Stimulated activated CD4-positive, alpha-beta T cell treated with anti-CD3 and anti-CD28 coated beads, TNF-alpha, amount 100 ng/mL, for 4 hours (primary cell): ENCODE data around the gene MAP4K2.
A peak's percentile ranks its signal among the peaks of the same experiment; 100 is the strongest.

ENCODE experiments used
- DNase-seq, 3 experiments: peaks; one replicate each; pipeline ENCODE4 v3.0.0-alpha.2; 2020; ENCODE audit warnings: low read depth in 3 of 3

Gene MAP4K2

DNA sequence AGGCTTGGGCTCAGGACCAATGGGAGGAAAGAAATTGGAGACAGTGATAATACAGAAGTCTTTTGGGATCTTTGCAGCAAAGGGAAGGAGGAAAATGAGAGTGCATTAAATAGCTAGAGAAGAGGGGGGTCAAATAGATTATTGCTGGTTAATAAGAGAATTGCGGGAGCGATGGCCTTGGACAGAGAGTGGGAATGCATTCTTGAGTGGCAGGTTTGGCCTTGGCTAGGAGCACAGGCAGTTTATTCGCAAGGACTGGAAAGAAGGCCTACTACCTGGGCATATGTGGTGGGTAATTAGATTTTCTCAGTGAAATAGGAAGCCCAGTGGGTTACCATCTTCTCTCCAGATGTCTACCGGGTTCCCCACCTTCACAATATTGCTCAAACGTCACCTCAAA, 10.8 kb upstream of the MAP4K2 start:
- no peak for DNase-seq

DNA sequence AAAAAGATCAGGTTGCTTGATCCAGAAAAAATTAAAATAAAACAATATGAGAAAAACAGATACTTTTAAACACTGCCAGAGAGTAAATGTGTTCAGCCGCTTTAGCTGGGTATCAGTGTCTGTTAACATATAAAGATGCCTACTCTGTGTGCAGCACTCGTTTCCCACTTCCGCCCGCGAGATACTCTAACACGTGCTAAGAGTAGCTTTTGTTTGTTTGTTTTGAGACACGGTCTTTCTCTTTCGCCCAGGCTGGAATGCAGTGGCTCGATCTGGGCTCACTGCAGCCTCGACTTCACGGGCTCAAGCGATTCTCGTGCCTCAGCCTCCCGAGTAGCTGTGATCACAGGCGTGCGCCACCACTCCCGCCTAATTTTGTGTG, 7.9 kb upstream of the MAP4K2 start:
- DNase-seq: no peak

DNA sequence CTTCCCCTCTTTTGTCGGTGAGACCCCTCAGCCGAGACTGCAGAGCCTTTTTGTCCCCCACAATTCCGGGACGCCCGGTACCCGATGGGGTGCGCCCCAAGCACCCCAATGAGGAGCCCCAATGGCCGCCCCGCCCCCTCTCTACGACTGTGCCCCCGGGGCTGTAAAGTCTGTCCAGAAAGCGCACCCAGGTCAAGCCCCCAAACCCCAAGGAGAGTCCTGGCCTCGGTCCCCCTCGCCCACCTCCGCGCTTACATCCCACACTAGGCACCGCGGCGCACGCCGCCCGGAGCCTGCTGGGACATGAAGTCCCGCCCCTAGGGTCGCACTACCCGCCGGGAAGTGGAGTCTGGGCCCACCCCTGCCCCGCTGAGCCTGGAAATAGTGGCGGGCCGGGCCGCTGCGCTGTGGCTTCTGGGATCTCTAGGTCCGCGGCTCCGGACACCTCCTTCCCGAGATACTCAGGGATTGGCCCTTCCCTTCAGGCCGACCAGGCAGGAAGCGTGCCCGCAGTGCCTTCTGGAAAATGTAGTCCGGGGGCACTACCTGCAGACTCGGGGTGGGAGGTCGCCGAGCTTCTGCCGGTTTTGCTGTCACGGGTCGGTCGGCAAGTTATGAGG, 7.4 kb upstream of the MAP4K2 start, which contains the start of gene MEN1:
TSS of gene MEN1 (minus strand) at position 281 of the 620 bp plus-strand sequence. CDS start 442 bp downstream, outside the sequence.
- peak; percentile 54 to 64 (median 63) for DNase-seq

DNA sequence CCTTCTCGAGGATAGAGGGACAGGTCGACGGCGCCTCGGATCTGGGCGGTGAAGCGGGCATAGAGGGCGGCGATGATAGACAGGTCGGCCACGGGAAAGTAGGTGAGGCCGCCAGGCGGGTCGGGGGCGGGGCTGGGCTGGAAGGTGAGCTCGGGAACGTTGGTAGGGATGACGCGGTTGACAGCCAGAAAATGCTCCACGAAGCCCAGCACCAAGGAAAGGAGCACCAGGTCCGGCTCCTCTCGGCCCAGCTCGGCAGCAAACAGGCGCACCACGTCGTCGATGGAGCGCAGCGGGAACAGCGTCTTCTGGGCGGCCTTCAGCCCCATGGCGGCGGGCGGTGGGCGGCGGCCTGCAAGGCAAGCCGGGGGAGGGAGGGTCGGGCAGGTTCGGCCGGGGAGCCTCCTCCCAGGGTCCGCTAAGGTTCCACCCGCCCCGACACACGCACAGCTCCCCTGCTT, 6.8 kb upstream of the MAP4K2 start:
- DNase-seq: no peak

DNA sequence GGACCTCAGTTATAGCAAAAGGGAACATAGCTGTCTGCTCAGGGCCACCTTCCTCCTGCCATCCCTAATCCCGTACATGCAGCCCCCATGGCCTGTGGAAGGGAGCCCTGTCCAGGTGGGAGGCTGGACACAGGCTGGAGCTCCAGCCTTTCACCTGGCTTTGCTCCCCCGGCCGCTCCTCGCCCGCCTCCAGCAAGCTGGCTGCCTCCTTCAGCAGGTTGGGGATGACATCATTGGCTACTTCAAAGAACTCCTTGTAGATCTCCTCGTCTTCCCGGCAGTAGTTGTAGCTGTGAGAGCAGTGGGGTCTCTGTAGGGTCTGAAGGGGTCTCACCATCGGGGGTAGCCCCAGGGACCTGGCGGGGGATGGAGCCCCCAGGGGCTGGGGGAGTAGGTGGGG, 2.5 kb upstream of the MAP4K2 start:
- no peak for DNase-seq

DNA sequence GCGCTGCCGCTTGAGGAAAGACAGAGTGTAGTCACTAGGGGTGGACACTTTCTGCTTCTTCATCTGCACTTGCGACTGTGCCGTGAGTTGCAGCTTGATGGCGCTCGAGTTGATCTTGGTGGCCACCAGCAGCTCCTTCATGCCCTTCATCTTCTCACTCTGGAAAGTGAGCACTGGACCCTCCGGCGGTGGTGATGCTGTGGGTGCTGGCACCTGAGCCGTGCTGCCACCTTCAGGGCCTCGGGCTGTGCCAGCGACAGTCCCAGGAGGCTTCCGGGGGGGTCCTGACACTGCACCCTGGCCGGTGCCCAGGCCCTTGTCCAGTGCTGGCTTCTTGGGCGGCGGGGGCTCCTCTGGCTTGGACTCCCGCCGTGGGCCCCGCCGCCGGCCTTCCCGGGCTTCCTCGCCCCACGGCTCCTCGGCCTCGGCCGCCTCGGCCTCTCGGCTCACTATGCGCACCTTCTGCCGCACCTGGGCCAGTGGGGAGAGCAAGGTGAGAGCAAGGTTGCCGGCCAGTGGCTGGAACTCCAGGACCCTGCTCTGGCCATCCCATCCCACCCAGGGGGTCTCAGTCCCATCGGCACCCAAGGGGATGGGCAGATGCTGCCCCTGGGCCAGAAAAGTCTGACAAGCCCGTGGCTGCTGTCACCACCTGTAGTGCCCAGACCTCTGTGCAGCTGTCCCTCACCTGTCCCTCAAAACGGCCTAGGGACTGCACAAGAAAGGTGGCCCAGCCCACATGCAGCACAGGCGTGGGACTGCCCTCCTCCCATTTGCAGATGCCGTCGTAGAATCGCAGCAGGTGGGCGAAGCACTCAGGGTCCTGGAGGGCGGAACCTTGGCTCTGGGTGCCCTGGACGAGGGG, 1.6 kb upstream of the MAP4K2 start:
- no peak for DNase-seq

DNA sequence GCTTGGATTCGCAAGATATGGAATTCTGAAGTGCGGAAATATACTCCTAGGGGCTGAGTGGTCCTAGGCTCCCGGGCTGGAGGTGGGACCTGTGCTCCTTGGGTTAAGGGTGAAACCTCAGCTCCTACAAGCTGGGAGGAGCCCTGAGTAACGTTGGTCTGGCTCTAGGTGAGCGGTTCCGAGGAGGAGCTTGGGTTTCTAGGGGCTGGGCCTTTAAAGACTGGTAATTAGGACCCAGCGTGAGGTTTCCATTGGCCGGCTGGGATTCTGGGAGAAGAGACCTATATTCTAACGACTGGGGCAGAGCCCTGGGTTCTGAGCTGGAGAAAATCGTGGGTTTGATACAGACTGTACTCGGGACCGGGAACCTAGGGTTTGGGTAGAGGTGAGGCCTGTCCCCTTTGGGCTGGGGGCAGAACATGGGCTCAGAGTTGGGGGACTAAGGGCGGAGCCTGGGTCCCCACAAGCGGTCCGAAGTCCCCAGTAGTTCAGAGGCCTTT, 882 bp upstream of the MAP4K2 start:
- no peak for DNase-seq

DNA sequence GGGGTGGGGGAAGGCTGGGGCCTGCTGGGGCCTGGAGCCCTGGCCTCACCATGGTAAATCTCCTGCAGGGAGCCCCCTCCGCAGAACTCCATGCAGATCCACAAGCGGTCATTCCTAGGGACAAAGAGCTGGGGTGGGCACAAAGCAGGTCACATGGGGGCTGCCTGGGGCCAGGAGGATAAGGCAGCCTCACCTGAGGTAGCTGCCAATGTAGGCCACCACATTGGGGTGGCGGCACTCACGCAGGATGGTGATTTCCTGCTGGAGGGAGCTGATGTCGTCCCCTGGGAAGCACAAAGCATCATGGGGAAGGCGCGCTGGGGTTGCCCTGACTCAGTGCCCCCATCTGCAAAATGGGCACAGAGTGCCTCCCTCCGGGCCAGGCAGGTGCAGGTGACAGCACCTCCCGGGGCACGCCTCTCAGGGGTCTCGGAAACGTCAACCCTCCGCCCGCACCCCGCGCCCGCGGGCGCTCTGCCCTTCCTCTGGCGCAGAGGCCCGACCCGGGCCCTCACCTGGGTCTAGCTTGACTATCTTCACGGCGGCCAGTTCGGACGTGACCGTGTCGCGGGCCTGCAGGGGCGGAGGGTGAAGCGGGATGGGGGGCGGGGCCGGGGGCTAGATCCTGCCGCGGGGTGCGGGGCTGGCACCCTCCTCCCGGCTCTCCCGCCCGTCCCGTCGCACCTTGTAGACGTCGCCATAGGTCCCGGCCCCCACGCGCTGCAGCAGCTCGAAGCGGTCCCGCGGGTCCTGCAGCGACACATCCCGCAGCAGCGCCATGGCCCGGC, 450 bp downstream of the MAP4K2 start:
- DNase-seq: peak in 2 of 3 experiments; percentile 14 to 23

DNA sequence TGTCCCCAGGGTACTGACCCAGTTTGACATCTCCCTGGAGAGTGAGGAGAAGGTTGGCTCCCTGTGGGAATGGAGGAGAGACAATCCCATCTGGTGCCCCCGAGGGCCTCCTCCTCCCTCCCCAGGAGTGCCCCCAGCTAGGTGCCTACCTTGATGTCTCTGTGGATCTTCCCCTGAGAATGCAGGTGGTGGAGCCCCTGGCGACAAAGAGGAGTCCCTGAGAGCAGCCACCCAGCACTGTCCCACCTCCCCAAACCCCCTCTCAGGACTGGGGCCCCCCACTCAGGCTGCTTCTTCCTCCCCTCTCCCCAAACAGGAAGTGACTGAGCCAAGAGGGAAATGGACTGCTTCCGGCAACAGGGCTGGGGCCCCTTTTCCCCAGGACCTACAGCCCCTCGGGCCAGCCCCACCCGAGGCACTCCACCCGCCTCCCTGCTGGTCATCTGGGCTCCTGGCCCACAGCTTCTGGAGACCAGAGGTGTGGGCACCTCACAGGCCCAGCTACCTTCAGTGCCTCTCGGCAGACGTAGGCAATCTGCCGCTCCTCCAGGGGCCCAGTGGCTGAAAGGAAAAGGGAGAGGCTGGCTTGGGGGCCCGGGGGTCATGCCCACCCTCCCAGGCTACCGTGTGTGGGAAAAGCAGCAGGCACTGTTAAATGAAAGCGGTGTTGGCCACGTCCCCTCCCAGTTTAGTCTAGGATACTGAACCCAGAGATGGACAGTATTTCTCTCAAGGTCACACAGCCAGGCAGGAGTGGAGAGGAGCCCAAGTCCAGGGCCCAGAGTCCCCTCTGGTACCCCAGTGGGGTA, 1.2 kb downstream of the MAP4K2 start:
- no peak for DNase-seq

DNA sequence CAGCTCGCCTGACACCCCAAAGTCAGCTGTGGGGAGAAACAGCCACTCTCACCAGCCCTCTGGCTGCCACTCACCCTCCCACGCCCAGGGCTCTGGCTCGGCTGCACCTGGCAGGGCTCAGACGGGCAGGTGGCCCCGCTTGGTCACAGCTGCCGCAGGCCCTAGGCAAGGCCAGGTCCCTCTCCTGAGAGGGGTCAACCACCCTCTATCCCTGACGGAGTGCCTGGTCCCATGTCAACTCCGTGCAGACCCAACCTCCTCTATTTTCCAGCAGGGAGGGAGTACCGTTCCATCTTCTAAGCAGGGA, 1.9 kb downstream of the MAP4K2 start:
- DNase-seq: no peak

DNA sequence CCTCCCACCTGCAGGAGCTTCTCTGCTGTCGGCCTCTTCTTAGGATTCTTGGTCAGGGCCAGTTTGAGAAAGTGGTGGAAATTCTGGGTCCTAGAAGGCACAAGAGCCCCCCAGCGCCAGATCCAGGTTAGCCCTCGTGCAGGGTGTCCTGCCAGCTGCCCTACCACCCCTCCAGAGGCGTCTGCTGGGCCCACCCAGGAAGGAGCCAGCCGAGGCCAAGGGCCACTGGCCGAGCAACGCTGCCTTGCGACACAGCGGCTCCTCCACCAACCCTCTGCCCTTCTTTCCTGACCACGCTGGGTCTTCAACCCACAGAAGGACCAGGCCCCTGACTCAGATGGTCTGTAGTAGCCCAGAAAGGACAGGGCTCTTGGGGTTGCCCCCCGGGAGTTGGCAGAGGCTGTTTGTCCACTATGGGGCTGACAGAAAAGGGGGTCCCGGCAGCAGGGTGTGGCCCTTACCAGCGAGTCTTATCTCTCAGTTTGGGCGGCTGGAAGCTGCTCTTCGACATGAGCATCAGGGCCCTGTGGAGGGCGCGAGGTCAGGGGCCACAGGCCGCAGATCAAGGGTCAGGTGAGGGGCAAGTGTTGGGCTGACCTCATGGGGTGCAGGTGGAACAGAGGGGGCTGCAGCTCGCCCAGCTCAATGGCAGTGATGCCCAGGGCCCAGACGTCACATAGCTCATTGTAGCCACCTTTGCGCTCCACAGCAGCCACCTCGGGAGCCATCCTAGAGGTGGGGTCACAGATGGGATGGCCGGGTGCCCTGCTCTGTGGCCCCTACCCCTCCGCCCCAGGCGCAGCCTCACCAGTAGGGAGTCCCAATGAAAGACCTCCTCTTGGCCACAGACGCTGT, 2.5 kb downstream of the MAP4K2 start:
- no peak for DNase-seq

DNA sequence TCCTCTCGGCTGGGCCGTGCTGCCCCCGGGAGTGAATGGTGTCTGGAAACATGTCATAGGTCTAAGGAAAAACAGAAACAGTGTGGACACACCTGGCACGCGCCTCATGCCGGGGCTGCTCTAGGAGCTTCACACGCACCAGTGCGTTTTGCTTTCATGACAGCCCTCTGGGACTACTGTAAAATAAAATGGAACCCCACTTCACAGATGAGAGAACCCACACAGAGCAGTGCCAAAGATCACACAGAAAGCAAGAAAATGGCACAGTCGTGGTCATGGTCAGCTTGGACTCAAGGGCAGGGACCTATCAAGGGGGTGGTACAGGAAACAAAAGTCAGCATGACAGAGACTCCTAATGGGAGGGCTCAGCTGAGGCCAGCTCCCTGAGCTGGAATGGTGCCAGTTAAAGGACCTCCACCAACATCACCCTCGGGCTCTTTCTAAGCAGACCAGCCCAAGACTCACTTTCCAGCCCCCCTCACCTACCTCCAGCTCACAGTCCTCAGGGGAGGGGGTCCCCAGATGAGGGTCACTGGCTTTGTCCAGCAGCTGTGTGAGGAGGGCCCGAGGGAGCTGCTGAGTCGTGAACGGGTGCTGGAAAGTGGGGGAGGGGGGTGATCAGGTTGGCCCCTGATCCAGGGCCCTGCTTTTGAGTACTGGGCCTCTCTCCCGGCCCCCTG, 3.3 kb downstream of the MAP4K2 start:
- DNase-seq: no peak

DNA sequence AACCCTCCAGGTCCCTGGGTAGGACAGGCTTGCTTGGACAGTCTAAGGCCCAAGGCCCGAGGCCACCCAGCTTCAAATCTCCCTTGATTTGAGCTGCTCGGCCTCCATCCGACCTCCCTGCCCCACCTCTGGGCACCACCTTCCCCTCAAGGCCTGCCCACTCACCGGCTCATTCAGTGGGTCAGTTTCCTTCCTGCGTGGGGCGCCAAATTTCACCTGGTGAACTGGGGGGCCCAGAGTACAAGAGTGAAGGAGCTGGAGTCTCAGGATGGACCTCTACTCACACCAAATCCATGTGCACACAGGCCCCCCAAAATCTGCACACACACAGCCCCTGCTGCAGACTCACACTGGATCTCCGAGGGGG, 3.8 kb downstream of the MAP4K2 start:
- DNase-seq: no peak

DNA sequence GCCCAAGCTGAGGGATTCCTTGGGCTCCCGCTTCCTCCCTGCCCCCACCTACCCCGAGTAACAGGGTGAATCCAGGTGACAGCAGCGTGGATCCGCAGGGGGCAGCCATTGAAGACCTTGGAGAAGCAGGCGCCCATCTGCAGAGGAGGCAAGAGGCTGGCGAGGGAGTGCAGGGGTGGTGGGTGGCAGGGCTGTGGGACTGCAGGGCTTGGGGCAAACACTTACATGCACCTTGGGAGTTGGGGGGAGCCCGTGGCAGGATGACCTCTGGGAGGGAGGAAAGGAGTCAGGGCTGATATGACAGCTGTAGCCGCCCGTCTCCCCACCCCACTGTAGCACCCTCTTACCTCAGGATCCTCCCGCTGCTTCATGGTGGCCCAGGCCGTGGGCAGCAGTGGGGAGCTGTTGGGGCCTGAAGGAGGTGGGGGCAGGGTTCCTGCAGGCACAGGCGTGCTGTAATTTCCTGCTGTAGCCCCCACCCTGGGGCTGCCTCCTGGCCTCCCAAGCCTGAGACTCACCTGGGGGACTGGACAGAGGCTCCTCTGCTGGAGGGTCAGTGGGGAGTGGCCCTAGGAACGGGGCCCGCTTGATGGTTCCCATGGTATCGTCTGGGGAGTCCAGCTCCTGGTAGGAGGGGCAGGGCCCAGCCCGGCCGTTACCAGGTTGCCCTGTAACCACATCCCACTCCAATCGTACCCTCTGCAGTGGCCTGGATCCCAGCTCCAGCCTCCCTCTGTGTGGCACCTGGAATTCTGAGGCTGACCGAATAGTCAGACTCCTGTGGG, 6.1 kb downstream of the MAP4K2 start:
- no peak for DNase-seq

DNA sequence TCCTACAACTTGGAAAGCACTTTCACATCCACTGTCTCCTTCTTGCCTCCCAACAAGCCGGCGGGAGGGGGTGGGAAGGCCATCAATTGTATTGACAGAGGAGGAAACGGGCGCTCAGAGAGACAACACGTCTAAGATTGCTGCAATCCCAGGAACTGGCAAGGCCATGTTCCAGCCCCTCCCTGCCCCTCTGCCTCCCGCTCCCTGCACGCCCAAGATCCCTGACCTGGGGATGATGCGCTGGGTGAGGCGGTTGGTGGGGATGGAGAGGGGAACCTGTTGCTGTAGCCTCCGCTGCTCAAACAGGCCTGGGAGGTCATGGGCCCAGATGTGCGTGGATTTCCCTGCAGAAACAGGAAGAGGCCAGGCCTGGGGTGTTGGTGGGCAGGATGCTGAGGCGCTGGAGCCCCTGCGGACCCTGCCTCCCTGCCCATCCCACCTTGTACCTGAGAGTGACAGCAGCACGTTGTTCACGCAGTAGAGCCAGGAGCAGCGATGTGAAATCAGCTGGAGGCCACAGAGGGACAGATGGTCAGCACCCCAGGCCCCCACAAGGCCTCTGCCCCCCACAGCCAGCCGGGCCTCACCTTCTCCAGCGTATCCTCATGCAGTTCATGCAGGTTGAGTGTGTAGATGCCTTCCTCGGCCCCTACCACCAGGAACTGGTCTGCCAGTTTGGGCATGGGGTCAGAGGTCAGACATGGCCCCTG, 6.8 kb downstream of the MAP4K2 start:
- no peak for DNase-seq

DNA sequence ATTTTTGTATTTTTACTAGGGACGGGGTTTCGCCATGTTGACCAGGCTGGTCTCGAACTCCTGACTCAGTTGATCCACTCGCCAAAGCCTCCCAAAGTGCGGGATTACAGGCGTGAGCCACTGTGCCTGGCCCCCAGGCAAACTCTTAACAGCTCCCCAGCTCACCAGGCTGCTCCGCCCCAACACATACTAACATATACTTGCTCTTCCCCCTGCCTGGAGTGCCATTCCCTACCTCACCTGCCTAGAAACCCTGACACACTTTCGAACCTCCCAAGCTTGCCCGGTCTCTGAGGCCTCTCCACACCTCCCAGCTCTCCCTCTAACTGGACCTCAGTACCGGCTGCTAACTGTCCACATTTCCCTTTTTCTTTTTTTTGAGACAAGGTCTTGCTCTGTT, 8.5 kb downstream of the MAP4K2 start:
- DNase-seq: no peak

DNA sequence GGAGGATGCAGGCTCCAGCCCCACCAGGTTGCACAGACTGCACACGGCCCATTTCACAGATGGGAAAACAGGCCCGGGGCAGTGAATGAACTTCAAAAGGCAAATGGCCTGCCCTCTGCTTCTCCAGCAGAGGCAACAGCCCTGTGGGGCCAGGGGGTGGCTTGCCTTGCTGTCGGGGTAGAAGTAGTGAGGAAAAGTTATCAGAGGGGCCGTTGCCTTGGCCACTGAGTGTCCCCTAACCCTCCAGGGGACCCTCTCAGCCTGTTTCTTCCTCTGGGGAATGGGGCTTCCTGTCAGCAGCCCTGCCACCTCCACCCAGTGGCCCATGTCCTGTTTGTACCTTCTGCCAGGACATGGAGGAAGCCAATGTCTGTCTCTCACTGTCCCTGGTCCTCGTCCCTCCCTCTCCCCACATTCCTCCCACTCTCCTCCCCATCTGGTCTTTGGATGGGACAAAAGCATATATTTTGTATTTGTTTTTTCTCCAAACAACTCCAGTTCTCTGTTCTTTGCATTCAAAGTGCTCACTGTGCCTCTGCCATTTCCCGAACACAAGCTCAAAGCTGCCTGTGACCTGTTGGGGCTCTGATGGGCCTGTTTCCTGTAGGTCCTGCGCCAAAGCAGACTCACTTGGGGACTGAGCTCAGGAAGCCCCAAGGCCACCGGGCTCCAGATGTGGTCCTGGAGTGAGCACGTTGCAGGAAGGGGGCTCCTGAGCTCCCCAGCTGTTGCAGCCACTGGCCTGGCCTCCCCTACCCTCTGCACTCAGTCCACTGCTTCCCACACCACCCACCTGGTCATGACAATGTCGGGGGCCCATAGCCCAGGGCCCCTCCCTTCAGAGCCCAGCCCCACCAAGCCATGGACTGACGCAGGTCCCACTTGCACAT, 9.5 kb downstream of the MAP4K2 start:
- DNase-seq: no peak

DNA sequence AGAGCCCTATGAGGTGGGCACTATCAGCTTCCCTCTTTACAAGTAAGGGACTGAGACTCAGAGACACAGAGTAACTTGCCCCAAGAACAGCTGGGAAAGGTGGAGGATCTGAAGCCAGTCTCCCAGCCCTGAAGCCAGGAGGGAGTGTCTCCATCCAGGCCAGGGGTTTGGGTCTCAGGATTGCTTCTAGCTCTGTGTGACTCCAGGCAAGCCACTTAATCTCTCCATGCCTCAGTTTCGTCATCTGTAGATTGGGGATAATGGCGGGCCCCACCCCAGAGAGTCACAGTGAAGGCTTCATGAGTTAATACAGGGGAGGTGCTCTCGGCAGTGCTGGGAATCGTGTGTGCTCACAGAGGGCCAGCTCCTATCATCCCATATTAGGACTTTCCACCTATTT, 10.5 kb downstream of the MAP4K2 start:
- no peak for DNase-seq
